Subcutaneous adipose tissue (tissue), 4 donors: ENCODE results near the gene NME3. TPM values are rescaled to one million over a fixed set of nuclear protein-coding genes. Genes with fewer than 3 reads are reported as not detected.

Source experiments
- total RNA-seq, 4 donors: library from RNA; depleted of rRNA; stranded (reverse); fragments of >200 nt; gene quantifications; one replicate each; pipeline ENCODE4 v1.1.0, GENCODE V29; 2016
- TF ChIP-seq, protein P1 (sequence below): fragments of 450-650 bp; IDR thresholded peaks from one replicate; pipeline ENCODE4 v1.5.1; 2016; ENCODE audit warnings: low read depth, mild to moderate bottlenecking, control low read depth, antibody characterized with exemption, moderate library complexity

Gene NME3
- total RNA-seq, 4 donors from 2014 or later = 34.1 to 102 (median 62.8) TPM

DNA sequence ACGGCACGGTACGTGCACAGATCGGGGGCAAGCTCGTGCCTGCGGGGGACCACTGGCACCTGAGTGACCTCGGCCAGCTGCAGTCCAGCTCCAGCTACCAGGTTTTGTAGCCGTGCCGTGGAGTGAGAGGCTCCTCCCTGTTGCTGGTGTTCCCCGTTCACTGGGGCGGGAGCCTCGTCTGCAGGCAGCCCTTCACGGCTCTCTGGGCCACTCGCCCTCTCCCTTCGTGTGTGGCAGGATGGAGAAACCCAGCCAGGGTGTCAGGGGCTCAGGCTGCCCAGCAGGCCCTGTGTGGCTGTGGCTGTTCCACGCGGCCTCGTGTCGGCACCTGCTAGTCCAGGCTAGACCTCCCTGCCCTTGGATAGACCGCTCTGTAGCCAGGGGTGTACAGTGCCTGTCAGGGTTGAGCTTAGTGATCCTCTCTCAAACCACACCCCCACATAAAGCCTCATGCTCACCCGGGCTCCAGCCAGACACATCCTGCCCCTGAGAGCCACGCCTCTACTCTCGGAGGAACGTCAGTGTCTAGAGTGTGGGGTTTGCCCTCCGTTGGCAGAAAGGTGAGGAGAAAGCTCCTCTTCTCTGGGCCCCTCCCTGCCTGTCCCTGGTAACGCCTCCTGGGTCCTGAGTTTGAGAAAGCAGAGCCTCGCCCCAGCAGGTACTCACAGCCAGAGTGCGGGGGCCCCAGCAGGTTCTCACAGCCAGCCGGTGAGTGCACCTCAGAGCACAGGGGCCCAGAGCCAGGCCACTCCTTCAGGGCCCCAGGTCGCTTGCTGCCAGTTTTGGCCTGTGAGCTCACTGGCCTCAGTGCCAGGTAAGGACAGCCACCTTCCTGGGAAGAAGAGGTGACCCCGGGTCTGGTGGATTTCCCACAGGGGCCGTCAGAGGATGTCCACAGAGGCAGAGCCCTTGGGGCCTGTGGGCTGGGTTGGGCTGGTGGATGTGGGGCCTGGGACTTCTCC, 27.7 kb downstream of the NME3 start:
- TF ChIP-seq, protein P1, sequence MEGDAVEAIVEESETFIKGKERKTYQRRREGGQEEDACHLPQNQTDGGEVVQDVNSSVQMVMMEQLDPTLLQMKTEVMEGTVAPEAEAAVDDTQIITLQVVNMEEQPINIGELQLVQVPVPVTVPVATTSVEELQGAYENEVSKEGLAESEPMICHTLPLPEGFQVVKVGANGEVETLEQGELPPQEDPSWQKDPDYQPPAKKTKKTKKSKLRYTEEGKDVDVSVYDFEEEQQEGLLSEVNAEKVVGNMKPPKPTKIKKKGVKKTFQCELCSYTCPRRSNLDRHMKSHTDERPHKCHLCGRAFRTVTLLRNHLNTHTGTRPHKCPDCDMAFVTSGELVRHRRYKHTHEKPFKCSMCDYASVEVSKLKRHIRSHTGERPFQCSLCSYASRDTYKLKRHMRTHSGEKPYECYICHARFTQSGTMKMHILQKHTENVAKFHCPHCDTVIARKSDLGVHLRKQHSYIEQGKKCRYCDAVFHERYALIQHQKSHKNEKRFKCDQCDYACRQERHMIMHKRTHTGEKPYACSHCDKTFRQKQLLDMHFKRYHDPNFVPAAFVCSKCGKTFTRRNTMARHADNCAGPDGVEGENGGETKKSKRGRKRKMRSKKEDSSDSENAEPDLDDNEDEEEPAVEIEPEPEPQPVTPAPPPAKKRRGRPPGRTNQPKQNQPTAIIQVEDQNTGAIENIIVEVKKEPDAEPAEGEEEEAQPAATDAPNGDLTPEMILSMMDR = no peak

DNA sequence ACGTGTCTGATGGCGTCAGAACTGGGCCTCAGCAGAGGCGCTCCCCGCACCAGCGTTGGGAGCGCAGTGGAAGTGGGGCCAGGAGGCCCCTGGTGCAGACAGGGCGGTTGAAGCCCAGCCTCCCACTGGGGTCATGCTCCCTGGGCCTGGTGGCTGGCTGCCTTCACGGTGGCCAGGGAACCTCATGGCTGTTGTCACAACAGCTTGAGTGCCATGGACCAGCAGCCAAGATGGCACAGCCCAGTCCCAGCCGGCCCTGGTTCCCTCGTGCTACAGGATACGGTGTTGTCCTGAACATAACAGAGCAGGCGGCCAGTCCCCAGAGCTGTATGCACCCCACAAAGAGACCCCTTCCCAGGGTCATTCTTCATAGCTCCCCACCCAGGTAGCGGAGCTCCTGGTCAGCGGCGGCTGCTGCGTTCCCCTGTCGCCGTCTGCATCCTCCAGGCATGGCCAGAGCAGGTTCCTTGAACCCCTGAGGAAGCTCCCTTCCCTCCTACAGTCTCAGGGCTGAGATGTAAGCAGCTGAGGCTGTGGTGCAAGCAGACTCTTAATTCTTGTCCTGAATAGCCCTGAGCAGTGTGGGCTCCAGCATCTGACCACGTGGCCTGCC, 29.7 kb downstream of the NME3 start:
- TF ChIP-seq, protein P1 = no peak

DNA sequence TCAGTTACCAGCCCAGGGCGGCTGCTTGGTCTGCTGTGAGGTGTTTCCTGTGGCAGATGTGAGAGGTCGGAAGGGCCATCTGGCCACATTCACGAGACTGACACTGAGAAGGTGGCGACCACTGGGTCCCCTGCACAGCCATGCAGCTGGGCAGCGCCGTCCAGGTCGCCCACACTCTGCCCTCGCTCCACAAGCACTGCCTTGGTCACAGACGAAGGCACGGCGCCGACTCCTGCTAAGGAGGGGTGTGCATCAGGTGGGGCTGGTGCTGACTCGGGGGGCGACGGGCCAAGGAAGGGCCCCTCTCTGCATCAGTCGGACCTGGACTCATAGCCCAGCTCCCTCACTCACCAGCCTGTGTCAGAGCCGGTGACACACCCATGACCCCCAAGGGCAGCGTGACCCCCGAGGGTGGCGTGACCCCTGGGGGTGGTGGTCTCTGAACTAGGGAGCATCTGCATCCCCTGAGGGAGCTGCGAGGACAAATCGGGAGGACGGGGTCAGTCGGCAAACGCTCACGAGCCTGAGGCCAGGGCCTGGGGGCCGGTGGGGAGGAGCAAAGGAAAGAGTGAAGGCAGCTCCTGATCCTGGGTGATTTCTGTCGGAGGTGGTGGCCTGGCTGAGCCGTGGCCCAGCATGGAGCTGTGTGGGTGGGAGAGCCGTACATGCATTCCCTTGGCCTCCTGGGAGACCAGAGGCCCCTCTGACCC, 30.4 kb downstream of the NME3 start:
- TF ChIP-seq, protein P1 = no peak

DNA sequence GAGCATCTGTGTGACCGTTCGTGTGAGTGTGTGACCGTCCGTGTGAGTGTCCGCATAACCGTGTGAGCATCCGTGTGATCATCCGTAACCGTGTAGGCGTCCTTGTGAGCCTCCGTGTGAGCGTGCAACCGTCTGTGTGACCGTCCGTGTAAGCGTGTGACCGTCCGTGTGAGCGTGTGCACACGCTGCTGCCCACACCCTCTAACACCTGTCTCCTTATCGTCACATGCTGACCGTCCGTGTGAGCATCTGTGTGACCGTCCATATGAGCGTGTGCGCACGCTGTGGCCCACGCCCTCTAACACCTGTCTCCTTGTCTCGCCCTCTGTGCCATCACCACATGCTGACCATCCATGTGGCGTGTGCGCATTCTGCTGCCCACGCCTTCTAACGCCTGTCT, 31.1 kb downstream of the NME3 start:
- TF ChIP-seq, protein P1 = no peak

DNA sequence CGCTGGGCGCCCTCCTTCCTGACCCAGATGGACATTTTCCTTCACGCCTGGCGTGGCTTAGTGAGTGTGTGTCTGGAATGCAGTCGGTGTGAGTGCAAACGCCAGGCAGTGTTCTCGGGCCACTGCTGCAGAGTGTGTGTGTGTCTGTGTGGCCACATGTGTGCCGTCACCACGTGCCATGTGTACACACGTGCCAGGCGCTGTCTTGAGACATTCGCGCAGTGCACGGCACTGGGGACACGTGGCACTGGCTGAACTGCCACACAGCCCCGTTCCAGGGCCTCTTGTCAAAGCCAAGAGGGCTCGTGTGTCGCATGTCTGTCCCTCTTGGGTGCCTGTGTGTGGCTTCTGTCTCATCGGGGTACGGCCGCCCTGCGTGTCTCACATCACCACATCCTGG, 36.5 kb downstream of the NME3 start:
- TF ChIP-seq, protein P1 = no peak

DNA sequence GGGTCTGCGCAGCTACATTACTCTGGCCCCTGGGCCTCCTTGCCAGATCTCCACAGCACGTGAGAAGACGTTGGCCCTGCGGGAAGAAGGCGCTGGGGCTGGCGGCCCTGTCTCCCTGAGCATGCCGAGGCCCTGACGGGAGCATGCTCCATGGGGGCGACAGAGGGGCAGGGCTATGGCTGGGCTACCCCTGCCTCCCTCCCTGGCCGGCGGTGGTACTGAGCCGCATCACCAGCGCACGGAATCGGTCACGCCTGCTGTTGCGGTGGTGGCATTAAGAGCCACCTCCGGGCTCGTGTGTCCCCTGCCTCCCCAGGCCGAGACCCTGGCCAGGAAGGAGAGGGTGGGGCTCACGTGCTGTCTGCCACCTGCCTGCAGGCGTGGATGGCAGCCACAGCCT, 37.2 kb downstream of the NME3 start:
- TF ChIP-seq, protein P1 = no peak

DNA sequence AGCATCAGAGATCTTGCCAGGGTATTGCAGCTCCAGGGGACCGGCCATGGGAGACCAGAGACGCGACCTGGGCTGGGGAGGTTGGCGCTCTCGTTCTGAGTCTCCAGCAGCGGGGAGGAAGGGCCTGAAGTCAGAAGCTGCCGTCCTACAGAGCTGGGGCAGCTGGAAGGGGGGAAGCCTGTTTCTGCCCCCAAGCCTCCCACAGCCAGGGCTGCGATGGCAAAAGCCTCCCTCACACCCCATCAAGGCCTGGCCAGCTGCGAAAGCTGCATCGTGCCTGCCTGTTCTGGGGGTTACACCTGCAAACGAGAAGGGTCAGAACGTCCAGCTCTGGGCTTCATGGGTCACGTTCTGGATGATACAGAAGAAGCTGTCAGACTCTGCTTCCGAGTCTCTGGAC, 39.3 kb downstream of the NME3 start:
- TF ChIP-seq, protein P1 = no peak
